ENCODE data around the gene RNF125.

Gene RNF125

GRCh38 chr18:32036506-32037180 lies 18.0 kb downstream of the RNF125 start:
- DNase-seq = no peak
- Histone ChIP-seq H3K9me3 (ENCODE audit: control insufficient read depth, low read length) (no peaks in the 10 kb centered on the region), H3K36me3 (ENCODE audit: control insufficient read depth in 1 of 2, insufficient read depth in 2 of 2, low read depth in 1 of 2, low read length in 2 of 2) (no peaks in the 10 kb centered on the region), H2BK15ac (ENCODE audit: low read depth, poor library complexity, severe bottlenecking) (no peak overlapping the region), H2AK5ac (ENCODE audit: low read length, severe bottlenecking) (no peak overlapping the region), H2BK5ac (ENCODE audit: low read depth, low read length, poor library complexity, severe bottlenecking) (no peak overlapping the region), H3K4me3 (ENCODE audit: insufficient read depth in 1 of 2, low read depth in 1 of 2, low read length in 2 of 2) (no peak overlapping the region), H3K79me1 (replicated peaks; ENCODE audit: low read length, poor library complexity, severe bottlenecking) (no peaks in the 10 kb centered on the region), H3K4ac (ENCODE audit: low read depth in 1 of 2, low read length in 2 of 2) (no peak overlapping the region), H2BK120ac (ENCODE audit: low read depth, low read length) (no peak overlapping the region), H3K9ac (ENCODE audit: low read length) (no peak overlapping the region), H4K91ac (ENCODE audit: low read length) (no peak overlapping the region), H3K27me3 (ENCODE audit: control insufficient read depth in 1 of 2, insufficient read depth in 1 of 2, low read length in 2 of 2) (no peaks in the 10 kb centered on the region), H2BK12ac (ENCODE audit: low read length in 2 of 2) (no peak overlapping the region), H3K23ac (ENCODE audit: low read length in 2 of 2) (no peak overlapping the region), H3K18ac (ENCODE audit: low read depth in 1 of 2, low read length in 2 of 2) (no peak overlapping the region), H3K4me2 (ENCODE audit: low read length, poor library complexity, severe bottlenecking) (no peak overlapping the region), H3K27ac (ENCODE audit: low read length, poor library complexity, severe bottlenecking) (no peak overlapping the region), H3K14ac (ENCODE audit: low read length in 2 of 2) (no peak overlapping the region), H3K4me1 (ENCODE audit: control insufficient read depth, insufficient read depth, low read depth, low read length) (no peaks in the 10 kb centered on the region), H2AFZ (ENCODE audit: low read depth, low read length) (no peak overlapping the region), H4K8ac (ENCODE audit: low read length) (no peak overlapping the region)
- 94% methylated on average over 4 of the region's 5 CpGs for WGBS

DNA sequence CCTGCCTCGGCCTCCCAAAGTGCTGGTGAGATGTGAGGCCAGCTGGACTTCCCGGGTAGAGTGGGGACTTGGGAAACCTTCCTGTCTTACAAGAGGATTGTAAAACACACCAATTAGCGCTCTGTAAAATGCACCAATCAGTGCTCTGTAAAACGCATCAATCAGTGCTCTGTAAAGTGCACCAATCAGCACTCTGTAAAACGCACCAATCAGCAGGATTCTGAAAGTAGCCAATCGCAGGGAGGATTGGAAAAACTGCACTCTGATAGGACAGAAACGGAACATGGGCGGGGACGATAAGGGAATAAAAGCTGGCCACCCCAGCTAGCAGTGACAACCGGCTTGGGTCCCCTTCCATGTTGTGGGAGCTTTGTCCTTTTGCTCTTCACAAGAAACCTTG lies 19.0 kb downstream of the RNF125 start:
- Histone ChIP-seq H4K8ac (ENCODE audit: low read length) (no peak overlapping the region), H2BK12ac (ENCODE audit: low read length in 2 of 2) (no peak overlapping the region), H3K4me3 (ENCODE audit: insufficient read depth in 1 of 2, low read depth in 1 of 2, low read length in 2 of 2) (no peak overlapping the region), H4K91ac (ENCODE audit: low read length) (no peak overlapping the region), H2BK5ac (ENCODE audit: low read depth, low read length, poor library complexity, severe bottlenecking) (no peak overlapping the region), H3K36me3 (ENCODE audit: control insufficient read depth in 1 of 2, insufficient read depth in 2 of 2, low read depth in 1 of 2, low read length in 2 of 2) (no peaks in the 10 kb centered on the region), H3K27ac (ENCODE audit: low read length, poor library complexity, severe bottlenecking) (no peak overlapping the region), H2AFZ (ENCODE audit: low read depth, low read length) (no peak overlapping the region), H3K18ac (ENCODE audit: low read depth in 1 of 2, low read length in 2 of 2) (no peak overlapping the region), H3K9me3 (ENCODE audit: control insufficient read depth, low read length) (no peaks in the 10 kb centered on the region), H3K23ac (ENCODE audit: low read length in 2 of 2) (no peak overlapping the region), H3K79me1 (replicated peaks; ENCODE audit: low read length, poor library complexity, severe bottlenecking) (no peaks in the 10 kb centered on the region), H2AK5ac (ENCODE audit: low read length, severe bottlenecking) (no peak overlapping the region), H3K9ac (ENCODE audit: low read length) (no peak overlapping the region), H3K4me1 (ENCODE audit: control insufficient read depth, insufficient read depth, low read depth, low read length) (no peaks in the 10 kb centered on the region), H2BK15ac (ENCODE audit: low read depth, poor library complexity, severe bottlenecking) (no peak overlapping the region), H3K4me2 (ENCODE audit: low read length, poor library complexity, severe bottlenecking) (no peak overlapping the region), H3K14ac (ENCODE audit: low read length in 2 of 2) (no peak overlapping the region), H3K4ac (ENCODE audit: low read depth in 1 of 2, low read length in 2 of 2) (no peak overlapping the region), H2BK120ac (ENCODE audit: low read depth, low read length) (no peak overlapping the region), H3K27me3 (ENCODE audit: control insufficient read depth in 1 of 2, insufficient read depth in 1 of 2, low read length in 2 of 2) (no peaks in the 10 kb centered on the region)
- no peak for DNase-seq
- WGBS = 96% methylated on average over 10 of the region's 10 CpGs

- H3K4me2 ChIP-seq (ENCODE audit: low read length, poor library complexity, severe bottlenecking) = no peak overlapping the region
- WGBS = 95% methylated on average over 3 of the region's 3 CpGs
- no peaks in the 10 kb centered on the region for H3K27me3 ChIP-seq (ENCODE audit: control insufficient read depth in 1 of 2, insufficient read depth in 1 of 2, low read length in 2 of 2)
- no peak overlapping the region for H2AFZ ChIP-seq (ENCODE audit: low read depth, low read length)
- H3K4me1 ChIP-seq (ENCODE audit: control insufficient read depth, insufficient read depth, low read depth, low read length) = no peaks in the 10 kb centered on the region
- no peaks in the 10 kb centered on the region for H3K79me1 ChIP-seq (replicated peaks; ENCODE audit: low read length, poor library complexity, severe bottlenecking)
- H3K14ac ChIP-seq (ENCODE audit: low read length in 2 of 2) = no peak overlapping the region
- H3K36me3 ChIP-seq (ENCODE audit: control insufficient read depth in 1 of 2, insufficient read depth in 2 of 2, low read depth in 1 of 2, low read length in 2 of 2) = no peaks in the 10 kb centered on the region
- H3K9me3 ChIP-seq (ENCODE audit: control insufficient read depth, low read length) = no peaks in the 10 kb centered on the region
- H3K18ac ChIP-seq (ENCODE audit: low read depth in 1 of 2, low read length in 2 of 2) = no peak overlapping the region
- no peak overlapping the region for H2BK5ac ChIP-seq (ENCODE audit: low read depth, low read length, poor library complexity, severe bottlenecking)
- H2BK12ac ChIP-seq (ENCODE audit: low read length in 2 of 2) = no peak overlapping the region
- H3K4me3 ChIP-seq (ENCODE audit: insufficient read depth in 1 of 2, low read depth in 1 of 2, low read length in 2 of 2) = no peak overlapping the region
- no peak overlapping the region for H3K4ac ChIP-seq (ENCODE audit: low read depth in 1 of 2, low read length in 2 of 2)
- no peak overlapping the region for H3K27ac ChIP-seq (ENCODE audit: low read length, poor library complexity, severe bottlenecking)
- no peak overlapping the region for H4K91ac ChIP-seq (ENCODE audit: low read length)
- no peak overlapping the region for H3K23ac ChIP-seq (ENCODE audit: low read length in 2 of 2)
- H2BK120ac ChIP-seq (ENCODE audit: low read depth, low read length) = no peak overlapping the region
- no peak overlapping the region for H2AK5ac ChIP-seq (ENCODE audit: low read length, severe bottlenecking)
- H2BK15ac ChIP-seq (ENCODE audit: low read depth, poor library complexity, severe bottlenecking) = no peak overlapping the region
- no peak overlapping the region for H3K9ac ChIP-seq (ENCODE audit: low read length)
- no peak for DNase-seq
- H4K8ac ChIP-seq (ENCODE audit: low read length) = no peak overlapping the region
Measured at GRCh38 chr18:32040936-32041335, 22.3 kb downstream of the RNF125 start.

GRCh38 chr18:32042337-32042736 lies 23.7 kb downstream of the RNF125 start:
- Histone ChIP-seq H3K18ac (ENCODE audit: low read depth in 1 of 2, low read length in 2 of 2) (no peak overlapping the region), H3K4ac (ENCODE audit: low read depth in 1 of 2, low read length in 2 of 2) (no peak overlapping the region), H3K79me1 (replicated peaks; ENCODE audit: low read length, poor library complexity, severe bottlenecking) (no peaks in the 10 kb centered on the region), H4K8ac (ENCODE audit: low read length) (no peak overlapping the region), H4K91ac (ENCODE audit: low read length) (no peak overlapping the region), H2BK15ac (ENCODE audit: low read depth, poor library complexity, severe bottlenecking) (no peak overlapping the region), H3K27me3 (ENCODE audit: control insufficient read depth in 1 of 2, insufficient read depth in 1 of 2, low read length in 2 of 2) (no peaks in the 10 kb centered on the region), H2BK5ac (ENCODE audit: low read depth, low read length, poor library complexity, severe bottlenecking) (no peak overlapping the region), H3K36me3 (ENCODE audit: control insufficient read depth in 1 of 2, insufficient read depth in 2 of 2, low read depth in 1 of 2, low read length in 2 of 2) (no peaks in the 10 kb centered on the region), H3K4me2 (ENCODE audit: low read length, poor library complexity, severe bottlenecking) (no peak overlapping the region), H2AFZ (ENCODE audit: low read depth, low read length) (no peak overlapping the region), H2AK5ac (ENCODE audit: low read length, severe bottlenecking) (no peak overlapping the region), H3K4me3 (ENCODE audit: insufficient read depth in 1 of 2, low read depth in 1 of 2, low read length in 2 of 2) (no peak overlapping the region), H2BK12ac (ENCODE audit: low read length in 2 of 2) (no peak overlapping the region), H3K4me1 (ENCODE audit: control insufficient read depth, insufficient read depth, low read depth, low read length) (no peaks in the 10 kb centered on the region), H3K14ac (ENCODE audit: low read length in 2 of 2) (no peak overlapping the region), H3K9ac (ENCODE audit: low read length) (no peak overlapping the region), H3K23ac (ENCODE audit: low read length in 2 of 2) (no peak overlapping the region), H2BK120ac (ENCODE audit: low read depth, low read length) (no peak overlapping the region), H3K27ac (ENCODE audit: low read length, poor library complexity, severe bottlenecking) (no peak overlapping the region), H3K9me3 (ENCODE audit: control insufficient read depth, low read length) (no peaks in the 10 kb centered on the region)
- DNase-seq = no peak
